Keratinocyte (primary cell): ENCODE results near the gene CLDN19.

Source experiments
- EZH2 ChIP-seq: IDR thresholded peaks from one replicate; pipeline ENCODE4 v1.6.1; 2012; ENCODE audit warnings: inconsistent platforms, mild to moderate bottlenecking, low read length, moderate library complexity
- TF ChIP-seq, protein P1 (sequence below), 3 experiments: IDR thresholded peaks in 1 of 3; conservative IDR thresholded peaks in 1 of 3; optimal IDR thresholded peaks in 1 of 3; 2 replicates in 2 of 3; 3 replicates in 1 of 3; pipeline versions ENCODE3 to v1.5.1; 2011; ENCODE audit warnings: low read length in 3 of 3, mild to moderate bottlenecking in 3 of 3, moderate library complexity in 2 of 3, control low read depth in 1 of 3, inconsistent platforms in 1 of 3; ENCODE audit not compliant: insufficient read depth in 2 of 3; ENCODE audit errors: extremely low read depth in 1 of 3

DNA sequence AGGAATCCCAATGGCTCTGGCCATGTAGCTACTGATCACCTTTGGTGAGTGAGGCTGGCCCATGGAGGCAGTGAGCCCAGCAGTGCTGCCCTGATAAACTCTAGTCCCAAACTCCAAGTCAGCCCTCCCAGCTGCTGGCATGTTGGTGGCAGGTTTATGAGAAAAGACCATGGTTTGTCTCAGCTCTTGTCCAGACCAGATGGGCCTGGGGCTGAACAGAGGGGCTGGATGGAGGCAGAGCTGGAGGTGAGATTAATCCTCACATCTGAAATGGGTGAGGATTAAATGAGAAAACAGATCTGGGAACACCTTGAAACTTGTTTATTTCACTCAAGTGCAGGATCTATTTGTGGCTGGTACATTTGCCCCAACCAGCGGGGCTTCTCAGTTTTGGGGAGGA lies 48.0 kb upstream of the CLDN19 start:
- TF ChIP-seq, protein P1, sequence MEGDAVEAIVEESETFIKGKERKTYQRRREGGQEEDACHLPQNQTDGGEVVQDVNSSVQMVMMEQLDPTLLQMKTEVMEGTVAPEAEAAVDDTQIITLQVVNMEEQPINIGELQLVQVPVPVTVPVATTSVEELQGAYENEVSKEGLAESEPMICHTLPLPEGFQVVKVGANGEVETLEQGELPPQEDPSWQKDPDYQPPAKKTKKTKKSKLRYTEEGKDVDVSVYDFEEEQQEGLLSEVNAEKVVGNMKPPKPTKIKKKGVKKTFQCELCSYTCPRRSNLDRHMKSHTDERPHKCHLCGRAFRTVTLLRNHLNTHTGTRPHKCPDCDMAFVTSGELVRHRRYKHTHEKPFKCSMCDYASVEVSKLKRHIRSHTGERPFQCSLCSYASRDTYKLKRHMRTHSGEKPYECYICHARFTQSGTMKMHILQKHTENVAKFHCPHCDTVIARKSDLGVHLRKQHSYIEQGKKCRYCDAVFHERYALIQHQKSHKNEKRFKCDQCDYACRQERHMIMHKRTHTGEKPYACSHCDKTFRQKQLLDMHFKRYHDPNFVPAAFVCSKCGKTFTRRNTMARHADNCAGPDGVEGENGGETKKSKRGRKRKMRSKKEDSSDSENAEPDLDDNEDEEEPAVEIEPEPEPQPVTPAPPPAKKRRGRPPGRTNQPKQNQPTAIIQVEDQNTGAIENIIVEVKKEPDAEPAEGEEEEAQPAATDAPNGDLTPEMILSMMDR (optimal IDR thresholded peaks at IDR 0.05 in 1 of 3, IDR thresholded peaks at IDR 0.05 in 1 of 3, conservative IDR thresholded peaks at IDR 0.05 in 1 of 3; ENCODE audit: extremely low read depth in 1 of 3, insufficient read depth in 2 of 3, low read length in 3 of 3), result no peak
- no peak for TF ChIP-seq EZH2
